IMR-90 (cell line): ENCODE data around the gene EID3. TPM values are rescaled to one million over a fixed set of nuclear protein-coding genes. Genes with fewer than 3 reads are reported as not detected.

Experiments used
- ATAC-seq: fragments of 200-7000 bp; cut with Tn5 transposase; 2 replicates; pipeline ENCODE4 v1.9.1; 2020; ENCODE audit warnings: low read depth, mild to moderate bottlenecking, moderate library complexity
- BruUV-seq: library from RNA; stranded (reverse); fragments of 400-500 nt; replicated peaks from 2 replicates; lab custom pipeline; 2021; lab: Mats Ljungman, UMichigan
- CTCF ChIA-PET: fragments of 300-600 bp; formaldehyde crosslinking; extraction: SDS; loops from one replicate; lab custom pipeline; 2021; ENCODE audit warnings: antibody characterized with exemption; lab: Yijun Ruan, JAX
- POLR2A ChIA-PET: fragments of 300-600 bp; sonication (Branson Sonifier 250); formaldehyde crosslinking; loops from one replicate; lab custom pipeline; 2022; ENCODE audit warnings: antibody characterized with exemption; ENCODE audit not compliant: unreplicated experiment; lab: Charles Lee
- DNase-seq: peaks from one replicate; pipeline ENCODE4 v3.0.0; 2013
- H2AFZ ChIP-seq: replicated peaks from 2 replicates; pipeline ENCODE3; 2013; ENCODE audit warnings: low read length, mild to moderate bottlenecking; ENCODE audit not compliant: poor library complexity
- H2AK5ac ChIP-seq: 2 replicates; pipeline ENCODE4 v1.6.1; 2013; ENCODE audit warnings: low read depth, low read length, inconsistent platforms
- H2AK9ac ChIP-seq: replicated peaks from 2 replicates; pipeline ENCODE3; 2013; ENCODE audit warnings: mild to moderate bottlenecking, low read depth, low read length, moderate library complexity; ENCODE audit not compliant: poor library complexity
- H2BK120ac ChIP-seq: 2 replicates; pipeline ENCODE4 v1.6.1; 2013; ENCODE audit warnings: low read depth, low read length, inconsistent platforms
- H2BK15ac ChIP-seq: 3 replicates; pipeline ENCODE4 v1.6.1; 2013; ENCODE audit warnings: low read depth, low read length, inconsistent platforms
- H2BK20ac ChIP-seq: 2 replicates; pipeline ENCODE4 v1.6.1; 2013; ENCODE audit warnings: low read depth, mild to moderate bottlenecking, inconsistent platforms, low read length, moderate library complexity
- H2BK5ac ChIP-seq: 2 replicates; pipeline ENCODE4 v1.6.1; 2013; ENCODE audit warnings: mild to moderate bottlenecking, low read depth, low read length, inconsistent platforms; ENCODE audit not compliant: poor library complexity, severe bottlenecking
- H3K14ac ChIP-seq: replicated peaks from 2 replicates; pipeline ENCODE4 v1.6.1; 2013; ENCODE audit warnings: low read depth, low read length, inconsistent platforms
- H3K18ac ChIP-seq: 2 replicates; pipeline ENCODE4 v1.6.1; 2013; ENCODE audit warnings: low read depth, low read length, control low read depth
- H3K23ac ChIP-seq: 2 replicates; pipeline ENCODE4 v1.6.1; 2013; ENCODE audit warnings: low read depth, low read length, inconsistent platforms
- H3K27ac ChIP-seq: 2 replicates; pipeline ENCODE4 v1.5.1; 2013; ENCODE audit warnings: mild to moderate bottlenecking, control low read depth, low read length; ENCODE audit not compliant: insufficient read depth
- H3K27me3 ChIP-seq: 2 replicates; pipeline ENCODE4 v1.6.1; 2013; ENCODE audit warnings: low read length; ENCODE audit not compliant: control insufficient read depth, insufficient read depth
- H3K36me3 ChIP-seq: 2 replicates; pipeline ENCODE4 v1.6.1; 2013; ENCODE audit warnings: low read length, mixed read lengths; ENCODE audit not compliant: control insufficient read depth, insufficient read depth
- H3K4ac ChIP-seq: 2 replicates; pipeline ENCODE4 v1.6.1; 2013; ENCODE audit warnings: low read depth, low read length, inconsistent platforms
- H3K4me1 ChIP-seq: 2 replicates; pipeline ENCODE4 v1.6.1; 2013; ENCODE audit warnings: low read length, mixed read lengths; ENCODE audit not compliant: control insufficient read depth, insufficient read depth
- H3K4me2 ChIP-seq: 2 replicates; pipeline ENCODE4 v1.6.1; 2013; ENCODE audit warnings: low read depth, mild to moderate bottlenecking, control low read depth, low read length, moderate library complexity
- H3K4me3 ChIP-seq: 2 replicates; pipeline ENCODE4 v1.5.1; 2013; ENCODE audit warnings: low read depth, mild to moderate bottlenecking, control low read depth, low read length, moderate library complexity; ENCODE audit not compliant: insufficient read depth
- H3K56ac ChIP-seq: 2 replicates; pipeline ENCODE4 v1.6.1; 2013; ENCODE audit warnings: low read length, inconsistent platforms; ENCODE audit not compliant: insufficient read depth; ENCODE audit errors: extremely low read depth
- H3K79me1 ChIP-seq, 2 experiments: 2 replicates each; pipeline ENCODE4 v1.6.1; 2013; ENCODE audit warnings: low read length in 2 of 2, inconsistent platforms in 1 of 2, low read depth in 1 of 2
- H3K9ac ChIP-seq: 2 replicates; pipeline ENCODE4 v1.6.1; 2013; ENCODE audit warnings: low read depth, low read length, control low read depth
- H3K9me1 ChIP-seq: 2 replicates; pipeline ENCODE4 v1.6.1; 2013; ENCODE audit warnings: low read length, inconsistent platforms; ENCODE audit not compliant: insufficient read depth
- H3K9me3 ChIP-seq: 2 replicates; pipeline ENCODE4 v1.6.1; 2013; ENCODE audit warnings: low read length; ENCODE audit not compliant: control insufficient read depth, insufficient read depth
- H4K20me1 ChIP-seq: 2 replicates; pipeline ENCODE4 v1.6.1; 2013; ENCODE audit warnings: low read length, inconsistent platforms; ENCODE audit not compliant: insufficient read depth
- H4K5ac ChIP-seq: 2 replicates; pipeline ENCODE4 v1.6.1; 2013; ENCODE audit warnings: mild to moderate bottlenecking, low read depth, low read length, control low read depth
- H4K8ac ChIP-seq, 2 experiments: 2 replicates each; pipeline ENCODE4 v1.6.1; 2013; ENCODE audit warnings: low read depth in 2 of 2, low read length in 2 of 2, control low read depth in 1 of 2, inconsistent platforms in 1 of 2
- H4K91ac ChIP-seq: 2 replicates; pipeline ENCODE4 v1.6.1; 2013; ENCODE audit warnings: low read depth, low read length, inconsistent platforms; ENCODE audit not compliant: insufficient read depth
- BHLHE40 ChIP-seq: fragments of 150-350 bp; IDR thresholded peaks from 2 replicates; pipeline ENCODE4 v1.6.1; 2016; ENCODE audit warnings: mild to moderate bottlenecking, low read depth, low read length
- CTCF ChIP-seq: conservative IDR thresholded peaks from 2 replicates; pipeline ENCODE4 v1.5.1; 2012; ENCODE audit warnings: mild to moderate bottlenecking, low read depth, low read length, improper control_type of control experiment
- FOS ChIP-seq: fragments of 150-350 bp; IDR thresholded peaks from 2 replicates; pipeline ENCODE4 v1.6.1; 2016; ENCODE audit warnings: low read depth, low read length
- MAFK ChIP-seq: IDR thresholded peaks from 2 replicates; pipeline ENCODE4 v1.6.1; 2012; ENCODE audit warnings: low read depth, low read length, improper control_type of control experiment
- MAZ ChIP-seq: IDR thresholded peaks from 2 replicates; pipeline ENCODE4 v1.6.1; 2012; ENCODE audit warnings: low read depth, mild to moderate bottlenecking, low read length, improper control_type of control experiment, moderate library complexity, borderline replicate concordance
- MXI1 ChIP-seq: IDR thresholded peaks from 2 replicates; pipeline ENCODE4 v1.6.1; 2012; ENCODE audit warnings: low read depth, mild to moderate bottlenecking, low read length, moderate library complexity, borderline replicate concordance
- NFE2L2 ChIP-seq: fragments of 150-350 bp; IDR thresholded peaks from 2 replicates; pipeline ENCODE4 v1.6.1; 2016; ENCODE audit warnings: low read depth, mild to moderate bottlenecking, low read length
- POLR2A ChIP-seq: IDR thresholded peaks from 2 replicates; pipeline ENCODE4 v1.6.1; 2012; ENCODE audit warnings: mild to moderate bottlenecking, low read depth, low read length
- RFX5 ChIP-seq: IDR thresholded peaks from 2 replicates; pipeline ENCODE4 v1.8.0; 2012; ENCODE audit warnings: low read depth, mild to moderate bottlenecking, low read length, moderate library complexity
- SMC3 ChIP-seq: fragments of 150-350 bp; IDR thresholded peaks from 2 replicates; pipeline ENCODE4 v1.6.1; 2016; ENCODE audit warnings: low read depth, mild to moderate bottlenecking, antibody characterized with exemption, low read length, moderate library complexity
- WGBS, 2 experiments: methylation state at CpG; one replicate each; pipeline versions ENCODE4 v1.1.5 to v1.1.7; 2013; ENCODE audit warnings: missing lambda C conversion rate in 2 of 2; ENCODE audit not compliant: insufficient read length in 1 of 2; ENCODE audit errors: extremely low coverage in 2 of 2; 5-methylcytosine and 5-hydroxymethylcytosine counted together
- dilution Hi-C: fragments of 300-500 bp; cut with HindIII; formaldehyde crosslinking; loops from one replicate; pipeline ENCODE4 v1.14.3; 2018; ENCODE audit warnings: low sequenced_read_pairs; ENCODE audit not compliant: unreplicated experiment
- in situ Hi-C: fragments of 300-500 bp; cut with MboI; formaldehyde crosslinking; loops from 3 replicates; pipeline ENCODE4 v1.14.3; 2019; ENCODE audit warnings: low sequenced_read_pairs, inconsistent platforms, mixed read lengths
- intact Hi-C: fragments of 100-400 bp; cut with micrococcal nuclease; formaldehyde crosslinking; loops from 2 replicates; pipeline ENCODE4 v1.10.0; 2022
- polyA plus RNA-seq, 3 experiments: library from polyadenylated mRNA; depleted of rRNA; stranded (reverse); fragments of >200 nt; gene quantifications; 2 replicates each; pipeline ENCODE4 v1.2.3, GENCODE V29; 2012; ENCODE audit warnings: low replicate concordance in 1 of 3
- total RNA-seq: library from RNA; depleted of rRNA; stranded (reverse); fragments of >200 nt; gene quantifications from 2 replicates; pipeline ENCODE4 v1.2.3, GENCODE V29; 2012

EID3 gene
- total and polyA plus RNA-seq, 2 of the 4 experiments (the other 2 are of a cell fraction): 2.2 to 4.1 TPM

- Histone ChIP-seq H3K56ac (no peak overlapping the region), H3K4me2 (0 out of 2 replicates have a peak overlapping the region, but pooled peaks have one; percentile 12), H3K4me3 (no peak overlapping the region), H4K20me1 (no peaks in the 10 kb centered on the region), H3K9ac (no peak overlapping the region), H3K27me3 (no peaks in the 10 kb centered on the region), H3K4ac (peak overlapping the region; percentile 46; the same call in 1 of the 2 replicates), H3K23ac (no peak overlapping the region), H3K9me1 (no peaks in the 10 kb centered on the region), H2BK120ac (peak overlapping the region; percentile 35; the same call in 1 of the 2 replicates), H4K91ac (no peak overlapping the region), H2BK20ac (peak overlapping the region; percentile 54; the same call in 1 of the 2 replicates), H2BK5ac (peak overlapping the region; percentile 70), H4K5ac (peak overlapping the region; percentile 73; the same call in 1 of the 2 replicates), H2BK15ac (peak overlapping the region; percentile 36; the same call in 1 of the 3 replicates), H3K79me1 (no peaks in the 10 kb centered on the region), H2AK9ac (no peak overlapping the region), H2AFZ (no peak overlapping the region), H3K27ac (peak overlapping the region; percentile 53; the same call in 1 of the 2 replicates), H2AK5ac (no peak overlapping the region), H3K9me3 (no peaks in the 10 kb centered on the region), H3K18ac (peak overlapping the region; percentile 82), H4K8ac (peak overlapping the region in 1 of 2 experiments; percentile 33; a peak in 2 of 4 replicates), H3K4me1 (peaks cover 8% of the 10 kb centered on the region; the same call in 1 of the 2 replicates), H3K14ac (peak overlapping the region; percentile 6; the same call in 1 of the 2 replicates), H3K36me3 (no peaks in the 10 kb centered on the region)
- BruUV-seq: no TSS peak
- ATAC-seq (peak; percentile 70), DNase-seq (peak; percentile 67)
- ChIA-PET CTCF (no interaction called here), POLR2A (no interaction called here)
- dilution Hi-C loops: no loop called here
- intact Hi-C loops: no loop called here
- no CpG with 5 or more reads among the region's 1 CpG for WGBS, 2 experiments
- TF ChIP-seq BHLHE40 (no peak), POLR2A (no peak), CTCF (no peak), MAZ (no peak), NFE2L2 (no peak), FOS (no peak), RFX5 (no peak), MAFK (no peak), MXI1 (no peak), SMC3 (no peak)
- in situ Hi-C loops: no loop called here
Measured at GRCh38 chr12:104263580-104264358, 39.8 kb upstream of the EID3 start.
